ENCODE results near the gene AMIGO1.

DNA sequence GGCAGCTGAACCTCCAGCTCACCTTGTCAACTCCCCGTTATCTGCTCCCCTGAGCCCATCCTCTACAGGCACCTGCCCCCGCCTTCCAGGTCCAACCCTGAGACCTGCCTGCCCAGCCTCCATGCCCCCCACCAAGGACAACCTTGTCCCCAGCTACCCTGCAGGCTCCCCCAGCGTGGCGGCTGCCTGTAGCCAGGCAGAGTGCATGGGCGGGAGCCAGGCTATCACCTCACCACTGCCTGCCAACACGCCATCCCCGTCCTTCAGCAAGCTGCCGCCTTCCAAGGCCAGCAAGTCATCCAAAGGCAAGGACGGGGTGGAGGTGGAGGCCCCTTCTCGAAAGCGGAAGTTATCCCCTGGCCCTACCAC lies 18.6 kb downstream of the AMIGO1 start:
- TF ChIP-seq, protein P1, sequence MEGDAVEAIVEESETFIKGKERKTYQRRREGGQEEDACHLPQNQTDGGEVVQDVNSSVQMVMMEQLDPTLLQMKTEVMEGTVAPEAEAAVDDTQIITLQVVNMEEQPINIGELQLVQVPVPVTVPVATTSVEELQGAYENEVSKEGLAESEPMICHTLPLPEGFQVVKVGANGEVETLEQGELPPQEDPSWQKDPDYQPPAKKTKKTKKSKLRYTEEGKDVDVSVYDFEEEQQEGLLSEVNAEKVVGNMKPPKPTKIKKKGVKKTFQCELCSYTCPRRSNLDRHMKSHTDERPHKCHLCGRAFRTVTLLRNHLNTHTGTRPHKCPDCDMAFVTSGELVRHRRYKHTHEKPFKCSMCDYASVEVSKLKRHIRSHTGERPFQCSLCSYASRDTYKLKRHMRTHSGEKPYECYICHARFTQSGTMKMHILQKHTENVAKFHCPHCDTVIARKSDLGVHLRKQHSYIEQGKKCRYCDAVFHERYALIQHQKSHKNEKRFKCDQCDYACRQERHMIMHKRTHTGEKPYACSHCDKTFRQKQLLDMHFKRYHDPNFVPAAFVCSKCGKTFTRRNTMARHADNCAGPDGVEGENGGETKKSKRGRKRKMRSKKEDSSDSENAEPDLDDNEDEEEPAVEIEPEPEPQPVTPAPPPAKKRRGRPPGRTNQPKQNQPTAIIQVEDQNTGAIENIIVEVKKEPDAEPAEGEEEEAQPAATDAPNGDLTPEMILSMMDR (IDR thresholded peaks at IDR 0.05) = peak in 2 of 6 experiments; percentile 10 to 19
- no peak for TF ChIP-seq POLR2A (IDR thresholded peaks at IDR 0.05)

Measured in adrenal gland (tissue), 5 donors.